Mesothelial cell of epicardium (in vitro differentiated cells): Measurements from ENCODE around the gene SUN1. TPM values are rescaled to one million over a fixed set of nuclear protein-coding genes. Genes with fewer than 3 reads are reported as not detected.

ENCODE experiments used
- DNase-seq, 2 experiments: peaks; one replicate each; pipeline ENCODE4 v3.0.0; 2021; ENCODE audit warnings: low spot score in 2 of 2; ENCODE audit not compliant: unreplicated experiment in 2 of 2
- H3K27ac Mint-ChIP-seq: 2 replicates; pipeline ENCODE4 v1.8.0; 2021; ENCODE audit warnings: mixed read lengths
- H3K27me3 Mint-ChIP-seq: 2 replicates; pipeline ENCODE4 v1.8.0; 2021; ENCODE audit warnings: low read depth, mixed read lengths
- H3K36me3 Mint-ChIP-seq: 2 replicates; pipeline ENCODE4 v1.8.0; 2021; ENCODE audit warnings: mixed read lengths
- H3K4me1 Mint-ChIP-seq: 2 replicates; pipeline ENCODE4 v1.8.0; 2021; ENCODE audit warnings: mixed read lengths
- H3K4me3 Mint-ChIP-seq: 2 replicates; pipeline ENCODE4 v1.8.0; 2021; ENCODE audit warnings: mild to moderate bottlenecking, moderate library complexity, mixed read lengths
- H3K9me3 Mint-ChIP-seq: 2 replicates; pipeline ENCODE4 v1.8.0; 2021; ENCODE audit warnings: mixed read lengths
- CTCF ChIP-seq: fragments of 200-600 bp; sonication (generic); IDR thresholded peaks from one replicate; pipeline ENCODE4 v1.5.0; 2021; ENCODE audit warnings: antibody characterized with exemption; ENCODE audit not compliant: unreplicated experiment
- total RNA-seq: library from RNA; stranded (reverse); gene quantifications from 3 replicates; pipeline ENCODE4 v1.2.1, GENCODE V29; 2021

SUN1 gene
- total RNA-seq, 1 donor from 2014 or later, result 201 TPM

GRCh38 chr7:835485-836401, 3.5 kb downstream of the SUN1 start:
- no peaks in the 10 kb centered on the region for H3K9me3 Mint-ChIP-seq
- H3K4me1 Mint-ChIP-seq, result peaks cover 22% of the 10 kb centered on the region
- no peak overlapping the region for H3K4me3 Mint-ChIP-seq
- peaks cover 17% of the 10 kb centered on the region for H3K36me3 Mint-ChIP-seq
- no peak for TF ChIP-seq CTCF
- no peaks in the 10 kb centered on the region for H3K27me3 Mint-ChIP-seq
- H3K27ac Mint-ChIP-seq, result no peak overlapping the region
- no peak for DNase-seq

GRCh38 chr7:836429-836828, 4.2 kb downstream of the SUN1 start:
- no peak overlapping the region for H3K27ac Mint-ChIP-seq
- no peaks in the 10 kb centered on the region for H3K27me3 Mint-ChIP-seq
- DNase-seq, result no peak
- H3K4me1 Mint-ChIP-seq, result peaks cover 16% of the 10 kb centered on the region
- no peaks in the 10 kb centered on the region for H3K9me3 Mint-ChIP-seq
- no peak for TF ChIP-seq CTCF
- no peak overlapping the region for H3K4me3 Mint-ChIP-seq
- peaks cover 18% of the 10 kb centered on the region for H3K36me3 Mint-ChIP-seq

GRCh38 chr7:837001-837400, 4.7 kb downstream of the SUN1 start:
- no peak overlapping the region for H3K27ac Mint-ChIP-seq
- peaks cover 18% of the 10 kb centered on the region for H3K36me3 Mint-ChIP-seq
- H3K4me1 Mint-ChIP-seq, result peaks cover 11% of the 10 kb centered on the region
- DNase-seq, result no peak
- no peak for TF ChIP-seq CTCF
- no peaks in the 10 kb centered on the region for H3K27me3 Mint-ChIP-seq
- no peak overlapping the region for H3K4me3 Mint-ChIP-seq
- no peaks in the 10 kb centered on the region for H3K9me3 Mint-ChIP-seq

GRCh38 chr7:840001-840600, 7.8 kb downstream of the SUN1 start:
- Mint-ChIP-seq H3K27ac (no peak overlapping the region), H3K4me3 (no peak overlapping the region), H3K4me1 (no peaks in the 10 kb centered on the region), H3K27me3 (no peaks in the 10 kb centered on the region), H3K9me3 (no peaks in the 10 kb centered on the region), H3K36me3 (peaks cover 23% of the 10 kb centered on the region)
- no peak for DNase-seq
- no peak for TF ChIP-seq CTCF

- no peak overlapping the region for H3K27ac Mint-ChIP-seq
- H3K4me3 Mint-ChIP-seq, result no peak overlapping the region
- no peaks in the 10 kb centered on the region for H3K4me1 Mint-ChIP-seq
- peaks cover 31% of the 10 kb centered on the region for H3K36me3 Mint-ChIP-seq
- H3K9me3 Mint-ChIP-seq, result no peaks in the 10 kb centered on the region
- TF ChIP-seq CTCF, result no peak
- DNase-seq, result no peak
- no peaks in the 10 kb centered on the region for H3K27me3 Mint-ChIP-seq
Measured at GRCh38 chr7:841943-842342, 9.7 kb downstream of the SUN1 start.
